Endothelial cell of umbilical vein (primary cell): ENCODE measurements around the gene LINC00237. TPM values are rescaled to one million over a fixed set of nuclear protein-coding genes. Genes with fewer than 3 reads are reported as not detected.

Experiments used
- BruUV-seq: library from RNA; stranded (reverse); fragments of 400-500 nt; replicated peaks from 2 replicates; lab custom pipeline; 2021; lab: Mats Ljungman, UMichigan
- CTCF ChIA-PET: fragments of 300-600, 350-600 bp; sonication (Branson Sonifier 250); formaldehyde crosslinking; loops from one replicate; lab custom pipeline; 2021; ENCODE audit warnings: antibody characterized with exemption, inconsistent platforms; lab: Charles Lee
- POLR2A ChIA-PET: fragments of 300-600, 350-600 bp; sonication (Branson Sonifier 250); formaldehyde crosslinking; loops from one replicate; lab custom pipeline; 2021; ENCODE audit warnings: antibody characterized with exemption, inconsistent platforms; lab: Charles Lee
- DNase-seq: peaks from one replicate; pipeline ENCODE4 v3.0.0-alpha.2; 2011; ENCODE audit warnings: low read depth, low spot score
- FAIRE-seq: peaks from 2 replicates; lab custom pipeline; 2011; peaks lifted over from hg19 to GRCh38; lab: Jason Lieb, UNC
- H2AFZ ChIP-seq: 2 replicates; pipeline ENCODE4 v1.6.0; 2012; ENCODE audit warnings: low read depth, low read length, control low read depth, inconsistent platforms
- H3K27ac ChIP-seq: 2 replicates; pipeline ENCODE4 v1.5.1; 2011; ENCODE audit warnings: low read depth, mild to moderate bottlenecking, control low read depth, low read length, moderate library complexity; ENCODE audit not compliant: insufficient read depth
- H3K27me3 ChIP-seq, 2 experiments: 2 replicates each; pipeline versions ENCODE4 v1.6.0 to v1.6.1; 2011; ENCODE audit warnings: low read length in 2 of 2, mixed read lengths in 1 of 2; ENCODE audit not compliant: control insufficient read depth in 2 of 2, insufficient read depth in 2 of 2
- H3K36me3 ChIP-seq, 2 experiments: 2 replicates in 1 of 2; 3 replicates in 1 of 2; pipeline ENCODE4 v1.5.1; 2011; ENCODE audit warnings: low read length in 2 of 2, mild to moderate bottlenecking in 1 of 2, moderate library complexity in 1 of 2; ENCODE audit not compliant: control insufficient read depth in 2 of 2, insufficient read depth in 2 of 2; ENCODE audit errors: extremely low read depth in 1 of 2
- H3K4me1 ChIP-seq: 3 replicates; pipeline ENCODE4 v1.5.1; 2011; ENCODE audit warnings: mild to moderate bottlenecking, low read length; ENCODE audit not compliant: control insufficient read depth, insufficient read depth; ENCODE audit errors: extremely low read depth
- H3K4me2 ChIP-seq: 2 replicates; pipeline ENCODE4 v1.6.1; 2011; ENCODE audit warnings: low read length, control low read depth, mixed read lengths; ENCODE audit not compliant: insufficient read depth
- H3K4me3 ChIP-seq, 3 experiments: fragments of 200-600 bp in 1 of 3; sonication (generic), shearing (Covaris generic) in 1 of 3; replicated peaks in 1 of 3; 2 replicates each; pipeline ENCODE4 v1.5.1; 2011 to 2016; ENCODE audit warnings: control low read depth in 3 of 3, low read length in 3 of 3, mild to moderate bottlenecking in 2 of 3, inconsistent platforms in 1 of 3, low read depth in 1 of 3, moderate library complexity in 1 of 3; ENCODE audit not compliant: insufficient read depth in 1 of 3
- H3K79me2 ChIP-seq: 2 replicates; pipeline ENCODE4 v1.6.0; 2012; ENCODE audit warnings: low read length, inconsistent platforms; ENCODE audit not compliant: control insufficient read depth, insufficient read depth
- H3K9ac ChIP-seq: replicated peaks from 2 replicates; pipeline ENCODE3; 2011; ENCODE audit warnings: low read length, control low read depth; ENCODE audit not compliant: insufficient read depth; ENCODE audit errors: extremely low read depth
- H3K9me1 ChIP-seq: replicated peaks from 3 replicates; pipeline ENCODE4 v1.6.0; 2011; ENCODE audit warnings: mild to moderate bottlenecking, low read length; ENCODE audit not compliant: control insufficient read depth, insufficient read depth; ENCODE audit errors: extremely low read depth
- H3K9me3 ChIP-seq: replicated peaks from 2 replicates; pipeline ENCODE4 v1.5.1; 2012; ENCODE audit warnings: low read length, inconsistent platforms; ENCODE audit not compliant: control insufficient read depth, insufficient read depth
- H4K20me1 ChIP-seq: replicated peaks from 2 replicates; pipeline ENCODE3; 2011; ENCODE audit warnings: mild to moderate bottlenecking, low read length; ENCODE audit not compliant: control insufficient read depth, insufficient read depth; ENCODE audit errors: extremely low read depth
- CTCF ChIP-seq, 2 donors: IDR thresholded peaks; 1 replicate in 1 of 2; 2 replicates in 1 of 2; pipeline ENCODE4 v1.5.1; 2011; ENCODE audit warnings: low read length in 2 of 2, mild to moderate bottlenecking in 2 of 2, moderate library complexity in 2 of 2, control low read depth in 1 of 2, inconsistent platforms in 1 of 2, low read depth in 1 of 2; ENCODE audit not compliant: insufficient read depth in 1 of 2; ENCODE audit errors: extremely low read depth in 1 of 2
- FOS ChIP-seq: IDR thresholded peaks from 2 replicates; pipeline ENCODE4 v1.6.1; 2011; ENCODE audit warnings: mild to moderate bottlenecking, low read length, moderate library complexity, borderline replicate concordance; ENCODE audit not compliant: insufficient read depth
- GATA2 ChIP-seq: IDR thresholded peaks from 2 replicates; pipeline ENCODE4 v1.7.0; 2011; ENCODE audit warnings: low read depth, mild to moderate bottlenecking, moderate library complexity, mixed read lengths, low read length; ENCODE audit not compliant: insufficient read length, insufficient read depth
- MAX ChIP-seq: IDR thresholded peaks from 2 replicates; pipeline ENCODE4 v1.6.1; 2011; ENCODE audit not compliant: insufficient read depth, insufficient read length
- MYC ChIP-seq: IDR thresholded peaks from one replicate; pipeline ENCODE4 v1.6.1; 2011; ENCODE audit warnings: mild to moderate bottlenecking, low read depth, low read length
- POLR2AphosphoS5 ChIP-seq: IDR thresholded peaks from 2 replicates; pipeline ENCODE4 v1.6.1; 2012; ENCODE audit warnings: low read depth, mild to moderate bottlenecking, control low read depth, low read length, moderate library complexity; ENCODE audit not compliant: insufficient read depth
- dilution Hi-C: fragments of 300-500 bp; cut with MboI; formaldehyde crosslinking; loops from one replicate; pipeline ENCODE4 v1.15.0; 2019; ENCODE audit warnings: low sequenced_read_pairs; ENCODE audit not compliant: extremely low pct_ligation_motif_present
- intact Hi-C: fragments of 100-400 bp; cut with micrococcal nuclease; formaldehyde crosslinking; loops from one replicate; pipeline ENCODE4 v1.10.0; 2022
- polyA plus RNA-seq, 4 experiments: library from polyadenylated mRNA; depleted of rRNA in 3 of 4; stranded (reverse) in 3 of 4; unstranded in 1 of 4; fragments of >200 nt; gene quantifications; 2 replicates each; pipeline versions ENCODE4 v1.2.1 to v1.2.3, GENCODE V29; 2011 to 2012; ENCODE audit warnings: missing spikeins in 1 of 4
- total RNA-seq: library from RNA; stranded (reverse); gene quantifications from 2 replicates; pipeline ENCODE4 v1.2.3, GENCODE V29; 2021

LINC00237 gene
- total and polyA plus RNA-seq, 2 donors (not counting 3 experiments of a cell fraction or from before 2014, with no cell fraction given), result not detected

- no peak overlapping the region for H3K9ac ChIP-seq
Measured at GRCh38 chr20:21113697-21114096, 7.5 kb upstream of the LINC00237 start.

More at GRCh38 chr20:21113697-21114096, 7.5 kb upstream of the LINC00237 start:
- H3K4me3 ChIP-seq, result no peak overlapping the region
- H3K79me2 ChIP-seq, result no peaks in the 10 kb centered on the region
- CTCF ChIA-PET, result no interaction called here
- no peaks in the 10 kb centered on the region for H4K20me1 ChIP-seq
- no peaks in the 10 kb centered on the region for H3K9me1 ChIP-seq
- FAIRE-seq (no peak), DNase-seq (no peak)
- no peak overlapping the region for H3K27ac ChIP-seq
- intact Hi-C loops, result no loop called here
- H3K36me3 ChIP-seq, result no peaks in the 10 kb centered on the region
- no peaks in the 10 kb centered on the region for H3K9me3 ChIP-seq
- POLR2A ChIA-PET, result no interaction called here
- no peak for TF ChIP-seq MYC
- no peak for TF ChIP-seq POLR2AphosphoS5
- TF ChIP-seq MAX, result no peak
- no peak for TF ChIP-seq FOS
- TF ChIP-seq CTCF (IDR thresholded peaks at IDR 0.05; ENCODE audit: extremely low read depth in 1 of 2, insufficient read depth in 1 of 2, low read depth in 1 of 2, low read length in 2 of 2), result no peak
- no peak for TF ChIP-seq GATA2
- H2AFZ ChIP-seq, result no peak overlapping the region
- H3K27me3 ChIP-seq, result peaks cover 13 to 27% of the 10 kb centered on the region in 2 experiments
- dilution Hi-C loops, result no loop called here
- no TSS peak for BruUV-seq
- H3K4me2 ChIP-seq, result no peak overlapping the region
- no peaks in the 10 kb centered on the region for H3K4me1 ChIP-seq
